GM23248 (cell line): ENCODE data around the gene MIA2.

Experiments
- EZH2 ChIP-seq: fragments of 200-600 bp; sonication (generic); IDR thresholded peaks from 2 replicates; pipeline ENCODE4 v1.6.1; 2018; ENCODE audit warnings: antibody characterized with exemption, mild to moderate bottlenecking; ENCODE audit not compliant: insufficient read depth, poor library complexity, severe bottlenecking
- EZH2phosphoT487 ChIP-seq: fragments of 200-600 bp; sonication (generic); IDR thresholded peaks from 2 replicates; pipeline ENCODE4 v1.6.1; 2018; ENCODE audit warnings: antibody characterized with exemption, moderate library complexity, mild to moderate bottlenecking, low read depth; ENCODE audit not compliant: insufficient read depth

- TF ChIP-seq EZH2 (no peak), EZH2phosphoT487 (no peak)
Measured at GRCh38 chr14:39219075-39219499, 14.6 kb upstream of the MIA2 start.
